Skeletal muscle cell (primary cell): ENCODE measurements around the gene SRCIN1.
"Not testable (repeated sequence)": the region's sequence is repeated elsewhere in the genome, so short reads cannot be mapped to it uniquely, and the experiment has no call there.

ENCODE experiments used
- DNase-seq: peaks from one replicate; pipeline ENCODE4 v3.0.0-alpha.2; 2010; ENCODE audit warnings: low read depth
- H3K4me3 ChIP-seq: 2 replicates; pipeline ENCODE4 v1.5.1; 2011; ENCODE audit warnings: low read depth, mild to moderate bottlenecking, control low read depth, low read length, moderate library complexity

The SRCIN1 gene

DNA sequence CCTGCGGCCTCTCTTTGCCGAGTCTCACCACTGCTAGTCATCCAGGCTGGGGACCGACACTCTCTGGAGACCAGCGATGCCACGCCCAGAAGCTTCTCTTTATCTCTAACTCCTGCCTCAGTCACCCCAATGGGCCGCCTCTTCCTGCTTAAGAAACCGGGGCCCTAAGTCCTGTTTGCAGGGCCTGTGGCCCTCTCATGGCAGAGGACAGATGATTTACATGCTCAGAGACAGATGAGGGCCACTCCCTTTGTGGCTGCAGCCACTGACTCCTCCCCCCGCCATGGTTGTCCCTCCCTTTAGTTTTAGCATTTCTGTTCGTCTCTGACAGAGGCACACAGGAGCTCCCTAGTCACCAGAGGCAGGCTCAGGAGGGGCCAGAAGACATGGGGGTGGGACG, 106.5 kb downstream of the SRCIN1 start:
- not testable (repeated sequence) for H3K4me3 ChIP-seq, DNase-seq

DNA sequence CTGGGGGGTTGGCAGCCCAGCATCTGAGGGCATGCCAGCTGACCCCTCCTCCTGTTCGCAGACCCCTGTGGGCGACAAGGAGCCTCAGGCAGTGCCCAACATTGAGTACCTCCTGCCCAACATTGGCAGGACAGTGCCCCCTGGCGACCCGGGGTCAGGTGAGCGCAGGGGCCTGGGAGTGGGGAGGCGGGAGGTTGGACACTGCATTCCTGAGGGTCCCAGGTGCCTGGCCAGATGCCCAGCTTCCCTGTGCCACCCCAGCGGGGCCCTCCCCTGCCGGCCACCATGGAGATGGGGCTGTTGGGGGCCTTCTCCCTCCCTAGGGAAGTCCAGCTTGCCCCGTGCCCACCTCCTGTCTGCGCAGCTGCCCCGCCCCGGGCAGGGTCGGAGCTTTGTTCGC, 107.4 kb downstream of the SRCIN1 start:
- H3K4me3 ChIP-seq: no peak overlapping the region
- DNase-seq: no peak

DNA sequence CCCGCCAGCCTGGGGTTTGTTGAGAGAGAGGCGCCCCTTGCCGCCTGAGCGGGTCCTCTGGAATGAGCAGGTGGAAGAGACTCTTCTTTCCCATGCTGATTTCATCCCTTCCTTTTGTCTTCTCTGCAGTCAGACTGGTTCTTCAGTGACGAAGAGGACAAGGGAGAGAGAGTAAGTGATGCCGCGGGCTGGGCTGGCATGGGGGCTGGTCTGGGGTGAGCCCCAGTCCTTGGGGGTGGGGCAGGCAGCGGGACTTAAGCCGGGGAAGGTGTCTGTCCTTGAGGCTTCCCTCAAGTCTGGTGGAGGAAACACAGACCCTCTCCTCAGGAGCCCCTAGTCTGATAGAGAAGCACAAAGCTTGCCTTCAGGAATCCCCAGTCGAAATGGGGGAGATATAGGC, 108.1 kb downstream of the SRCIN1 start:
- DNase-seq, H3K4me3 ChIP-seq: not testable (repeated sequence)

DNA sequence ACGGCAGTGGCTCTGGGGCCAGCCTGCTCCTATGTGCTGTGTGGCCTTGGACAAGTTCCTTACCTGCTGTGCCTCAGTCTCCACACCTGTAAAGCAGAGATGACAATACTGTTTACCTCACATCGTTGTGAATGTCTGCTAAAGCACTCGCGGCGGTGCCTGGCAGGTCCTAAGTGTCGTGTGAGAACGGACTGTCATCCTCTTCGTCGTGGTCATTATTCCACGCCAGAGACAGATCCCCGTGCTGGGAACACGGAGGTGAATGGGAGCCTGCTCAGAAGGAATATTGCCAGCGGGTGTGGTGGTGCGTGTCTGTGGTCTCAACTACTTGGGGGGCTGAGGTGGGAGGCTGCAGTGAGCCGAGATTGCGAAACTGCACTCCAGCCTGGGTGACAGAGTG, 111.6 kb downstream of the SRCIN1 start:
- not testable (repeated sequence) for DNase-seq, H3K4me3 ChIP-seq

DNA sequence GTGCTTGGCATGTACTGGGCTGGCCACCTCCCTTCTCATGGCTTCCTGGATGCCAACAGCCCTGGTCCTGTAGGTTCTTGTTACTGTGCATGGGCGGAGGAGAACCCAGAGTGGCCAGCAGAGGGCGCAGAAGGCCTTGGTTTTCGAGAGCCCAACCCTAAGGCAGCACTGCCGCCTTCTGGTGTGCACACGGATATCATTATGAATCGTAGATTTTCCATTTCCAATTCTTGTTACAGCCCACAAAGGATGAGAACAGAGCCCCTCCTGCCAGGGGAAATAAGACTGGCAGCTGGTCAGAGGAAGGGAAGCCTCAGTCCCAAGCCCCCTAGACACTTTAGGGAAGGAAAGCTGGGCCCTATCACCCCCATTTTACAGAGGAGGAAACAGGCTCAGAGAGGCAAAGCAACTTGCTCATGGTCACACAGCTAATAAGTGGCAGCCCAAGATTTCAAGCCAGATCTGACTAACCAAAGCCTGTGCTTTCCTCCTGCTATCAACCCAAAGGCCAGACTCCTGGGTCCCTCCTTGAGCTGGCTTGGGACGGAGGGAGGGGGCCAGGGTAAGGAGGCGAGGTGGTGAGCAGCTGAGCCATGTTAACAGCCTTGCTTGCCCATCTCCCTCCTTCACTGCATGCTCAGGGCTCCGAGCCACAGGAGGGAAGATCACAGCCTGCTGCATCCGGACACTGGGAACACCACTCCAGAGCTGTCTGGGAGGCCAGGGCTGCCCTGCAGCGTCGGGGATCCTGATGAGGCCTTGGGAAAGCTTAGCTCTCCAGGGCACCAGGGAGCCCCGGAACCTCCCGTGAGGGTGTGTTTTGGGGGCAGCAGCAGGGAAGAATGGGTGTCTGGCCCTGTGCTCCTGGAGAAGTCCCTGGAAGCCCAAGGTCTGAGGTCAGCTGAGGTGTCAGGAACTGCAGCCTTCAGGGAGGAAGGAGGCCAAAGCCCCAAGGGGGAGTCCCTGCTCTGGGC, 113.4 kb downstream of the SRCIN1 start:
- H3K4me3 ChIP-seq: not testable (repeated sequence)
- DNase-seq: peak; percentile 48

DNA sequence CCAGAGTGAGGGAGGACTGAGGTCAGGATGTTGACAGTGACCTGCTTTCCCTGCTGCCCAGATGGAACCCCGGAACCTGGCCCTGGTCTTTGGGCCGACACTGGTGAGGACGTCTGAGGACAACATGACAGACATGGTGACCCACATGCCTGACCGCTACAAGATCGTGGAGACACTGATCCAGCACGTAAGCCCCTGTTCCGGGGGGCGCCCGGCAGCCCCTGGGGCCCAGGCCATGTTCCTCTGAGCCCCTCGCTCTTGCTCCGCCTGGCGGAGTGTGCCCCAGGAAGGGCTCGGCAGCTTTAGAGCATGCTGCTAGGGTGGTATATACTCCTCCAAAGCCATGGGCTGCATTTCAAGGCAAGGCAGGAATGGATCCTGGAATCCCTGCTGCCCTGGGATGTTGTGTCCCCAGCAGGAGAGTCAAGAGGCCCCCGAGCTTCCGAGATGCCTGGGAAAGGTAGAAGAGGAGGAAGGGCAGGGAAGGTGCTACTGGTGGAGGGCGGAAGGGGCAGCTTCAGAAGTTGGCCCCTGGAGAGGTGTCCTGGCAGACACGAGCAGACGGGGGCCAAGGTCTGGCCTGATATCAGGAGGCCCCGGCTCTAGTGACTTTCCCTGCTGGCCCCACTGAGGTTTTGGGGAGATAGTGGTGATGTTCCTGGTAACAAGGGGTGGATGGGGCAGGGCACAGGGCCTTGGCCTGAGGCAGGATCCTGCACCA, 114.2 kb downstream of the SRCIN1 start:
- not testable (repeated sequence) for H3K4me3 ChIP-seq, DNase-seq

DNA sequence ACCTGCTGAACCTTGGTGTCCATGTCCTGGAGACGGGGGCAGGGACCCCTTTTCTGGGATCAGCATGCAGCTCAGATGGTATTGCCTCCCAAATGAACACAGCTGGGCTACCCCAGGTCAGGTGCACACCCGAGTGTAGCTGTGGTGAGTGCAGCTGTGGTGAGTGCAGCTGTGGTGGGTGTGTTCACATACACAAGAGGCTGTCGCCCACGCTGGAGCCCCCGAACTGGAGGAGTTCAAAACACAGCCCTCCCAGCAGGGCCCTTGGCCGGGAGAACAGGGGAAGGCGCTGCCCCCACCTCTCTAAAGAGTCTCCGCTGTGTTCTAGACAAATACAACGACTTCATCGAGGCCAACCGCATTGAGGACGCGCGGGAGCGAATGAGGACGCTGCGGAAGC, 116.0 kb downstream of the SRCIN1 start:
- not testable (repeated sequence) for DNase-seq, H3K4me3 ChIP-seq

DNA sequence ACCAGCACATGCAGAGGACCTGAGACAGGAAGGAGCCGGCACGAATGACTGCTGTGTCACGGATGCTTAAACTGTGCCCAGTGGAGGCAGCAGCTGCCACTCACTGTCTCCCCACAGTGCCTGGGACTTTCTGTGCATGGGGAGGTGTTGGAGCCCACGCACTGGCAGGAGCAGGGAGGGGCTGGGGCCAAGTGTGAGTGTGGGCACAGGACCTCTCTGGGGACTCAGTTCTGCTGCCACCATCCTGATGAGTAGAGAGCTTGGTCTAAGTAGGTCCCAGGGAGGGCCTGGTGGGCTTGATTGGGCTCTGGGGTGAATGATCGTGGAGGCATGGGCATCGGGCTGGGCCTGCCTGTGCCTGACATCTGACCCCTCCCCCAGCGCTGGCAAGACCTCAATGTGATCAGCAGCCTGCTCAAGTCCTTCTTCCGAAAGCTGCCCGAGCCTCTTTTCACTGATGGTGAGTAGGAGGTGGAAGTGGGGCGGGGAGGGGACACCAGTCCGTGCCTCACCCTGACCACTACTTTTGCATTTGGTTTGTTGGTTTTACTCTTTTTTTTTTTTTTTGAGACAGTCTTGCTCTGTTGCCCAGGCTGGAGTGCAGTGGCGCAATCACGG, 120.0 kb downstream of the SRCIN1 start:
- not testable (repeated sequence) for H3K4me3 ChIP-seq, DNase-seq

DNA sequence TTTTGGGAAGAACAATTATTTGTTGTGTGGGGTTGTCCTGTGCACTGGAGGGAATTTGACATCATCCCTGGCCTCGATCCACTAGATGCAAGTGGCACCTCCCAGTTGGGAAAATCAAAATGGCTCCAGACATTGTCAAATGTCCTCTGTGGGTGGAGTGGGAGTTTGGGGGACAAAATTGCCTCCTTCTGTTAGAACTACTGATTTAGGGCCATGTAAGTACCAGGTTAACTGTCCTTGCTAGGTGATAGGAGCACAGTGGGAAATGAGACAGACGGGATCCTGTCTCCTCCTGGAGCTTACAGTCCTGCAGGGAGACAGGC, 120.6 kb downstream of the SRCIN1 start:
- no peak overlapping the region for H3K4me3 ChIP-seq
- DNase-seq: no peak

DNA sequence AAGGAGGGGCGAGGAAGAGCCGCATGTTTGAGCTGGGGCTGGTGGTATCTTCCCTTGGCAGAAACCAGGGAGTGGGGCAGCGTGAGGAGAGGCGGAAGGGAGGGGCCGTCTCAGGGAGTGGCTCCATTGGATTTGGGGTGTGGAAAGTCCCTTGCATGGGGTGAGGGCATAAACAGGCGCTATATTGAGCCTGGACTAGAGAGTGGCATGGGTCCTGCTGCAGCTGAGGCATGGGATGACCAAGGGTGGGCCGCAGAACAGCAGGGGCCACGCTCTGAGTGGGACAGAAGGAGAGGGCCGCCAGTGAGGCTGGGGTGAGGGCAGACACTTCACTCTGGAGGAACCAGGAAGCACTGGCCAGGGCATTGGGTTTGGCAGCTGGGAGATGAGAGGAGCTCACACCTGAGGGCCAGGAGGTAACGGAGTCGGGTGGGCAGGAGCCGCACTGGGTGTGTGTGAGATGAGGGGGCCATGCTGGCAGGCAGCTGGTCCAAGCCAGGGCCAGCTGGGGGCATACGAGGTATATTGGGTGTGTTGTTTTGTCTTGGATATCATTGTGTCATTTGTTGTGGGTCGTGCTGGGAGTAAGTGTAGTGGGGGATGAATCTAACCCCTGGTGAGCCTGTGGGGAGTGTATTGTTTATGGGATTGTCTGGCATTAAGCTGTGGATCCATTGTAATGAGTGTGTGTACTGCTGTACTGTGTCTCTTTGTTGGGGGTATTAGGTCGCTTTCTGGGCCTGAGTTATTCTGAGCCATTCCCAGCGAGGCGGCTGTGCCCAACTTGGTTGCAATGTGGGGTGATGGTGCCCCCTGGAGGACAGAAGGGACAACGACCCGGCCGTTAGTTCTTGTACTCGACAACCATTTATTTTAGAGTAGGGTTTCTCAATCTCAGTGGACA, 121.3 kb downstream of the SRCIN1 start:
- not testable (repeated sequence) for H3K4me3 ChIP-seq, DNase-seq

DNA sequence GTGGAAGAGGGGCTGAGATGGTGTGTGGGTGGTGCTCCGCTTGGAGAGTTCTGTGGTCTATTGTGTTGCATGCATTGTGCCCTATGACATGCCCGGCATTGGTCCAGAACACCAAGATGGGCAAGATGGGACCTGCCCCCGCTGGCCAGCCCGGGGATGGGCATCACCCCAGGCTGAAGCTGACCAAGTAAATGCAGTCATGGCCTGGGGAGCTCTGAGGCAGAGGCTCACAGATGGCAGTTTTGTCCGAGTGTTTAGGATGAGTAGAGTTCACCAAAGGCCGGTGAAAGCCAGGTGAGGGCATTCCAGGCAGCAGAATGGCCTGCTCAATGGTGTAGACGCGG, 123.1 kb downstream of the SRCIN1 start:
- H3K4me3 ChIP-seq, DNase-seq: not testable (repeated sequence)

DNA sequence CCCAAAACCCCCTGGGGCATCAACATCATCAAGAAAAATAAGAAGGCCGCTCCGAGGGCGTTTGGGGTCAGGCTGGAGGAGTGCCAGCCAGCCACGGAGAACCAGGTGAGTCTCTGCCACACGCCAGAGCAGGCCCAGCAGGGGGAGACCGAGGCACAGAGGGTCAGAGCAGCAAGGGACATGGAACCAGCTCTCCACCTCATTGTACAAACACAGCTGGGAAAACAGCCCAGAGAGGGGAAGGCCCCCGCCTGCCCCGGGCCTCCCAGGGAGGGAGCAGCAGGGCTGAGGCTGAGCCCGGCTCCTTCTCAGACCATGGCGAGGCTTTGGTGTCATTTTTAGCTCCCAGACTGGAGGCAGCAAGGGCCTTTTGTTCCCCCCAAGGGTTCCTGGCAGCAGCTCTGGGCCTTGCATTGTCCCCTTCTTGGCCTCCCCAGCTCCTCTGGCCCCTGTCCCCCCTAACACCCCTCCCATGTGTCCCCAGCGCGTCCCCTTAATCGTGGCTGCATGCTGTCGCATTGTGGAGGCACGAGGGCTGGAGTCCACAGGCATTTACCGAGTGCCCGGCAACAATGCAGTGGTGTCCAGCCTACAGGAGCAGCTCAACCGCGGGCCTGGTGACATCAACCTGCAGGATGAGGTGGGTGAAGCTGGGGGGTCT, 123.6 kb downstream of the SRCIN1 start:
- H3K4me3 ChIP-seq, DNase-seq: not testable (repeated sequence)
